Endodermal cell (in vitro differentiated cells): ENCODE measurements around the gene NTN4. TPM values are rescaled to one million over a fixed set of nuclear protein-coding genes. Genes with fewer than 3 reads are reported as not detected.

Source experiments
- DNase-seq: peaks from one replicate; pipeline ENCODE4 v3.0.0-alpha.2; 2017
- H3K27ac ChIP-seq: 2 replicates; pipeline ENCODE4 v1.5.1; 2013; ENCODE audit warnings: mild to moderate bottlenecking, low read depth, low read length, moderate library complexity
- H3K27me3 ChIP-seq: 2 replicates; pipeline ENCODE4 v1.6.1; 2013; ENCODE audit warnings: mild to moderate bottlenecking, low read length, moderate library complexity; ENCODE audit not compliant: insufficient read depth, control insufficient read depth, poor library complexity, severe bottlenecking
- H3K36me3 ChIP-seq: 2 replicates; pipeline ENCODE4 v1.7.0; 2013; ENCODE audit warnings: mild to moderate bottlenecking, low read length, moderate library complexity; ENCODE audit not compliant: control insufficient read depth, insufficient read depth
- H3K4me1 ChIP-seq: one replicate; pipeline ENCODE4 v1.7.0; 2013; ENCODE audit warnings: low read length; ENCODE audit not compliant: control insufficient read depth, insufficient read depth
- H3K4me3 ChIP-seq: 2 replicates; pipeline ENCODE4 v1.5.1; 2013; ENCODE audit warnings: mild to moderate bottlenecking, low read length, moderate library complexity
- H3K9ac ChIP-seq: 2 replicates; pipeline ENCODE4 v1.6.1; 2013; ENCODE audit warnings: mild to moderate bottlenecking, low read length, moderate library complexity; ENCODE audit not compliant: poor library complexity, severe bottlenecking; ENCODE audit errors: extremely low read depth
- H3K9me3 ChIP-seq: 2 replicates; pipeline ENCODE4 v1.6.1; 2013; ENCODE audit warnings: mild to moderate bottlenecking, low read length, moderate library complexity; ENCODE audit not compliant: control insufficient read depth
- H3K27ac Mint-ChIP-seq: 2 replicates; pipeline ENCODE4 v1.8.0; 2020; ENCODE audit warnings: mixed read lengths
- H3K27me3 Mint-ChIP-seq: 2 replicates; pipeline ENCODE4 v1.8.0; 2021; ENCODE audit warnings: mild to moderate bottlenecking, mixed read lengths; ENCODE audit not compliant: insufficient read depth
- H3K36me3 Mint-ChIP-seq: 2 replicates; pipeline ENCODE4 v1.8.0; 2020; ENCODE audit warnings: low read depth, mixed read lengths
- H3K4me1 Mint-ChIP-seq: 2 replicates; pipeline ENCODE4 v1.8.0; 2020; ENCODE audit warnings: mixed read lengths
- H3K4me3 Mint-ChIP-seq: 2 replicates; pipeline ENCODE4 v1.8.0; 2020; ENCODE audit warnings: mild to moderate bottlenecking, moderate library complexity, mixed read lengths
- H3K9me3 Mint-ChIP-seq: 2 replicates; pipeline ENCODE4 v1.8.0; 2020; ENCODE audit warnings: mild to moderate bottlenecking, mixed read lengths
- CTCF ChIP-seq: fragments of 200-600 bp; sonication (generic); conservative IDR thresholded peaks from 2 replicates; pipeline ENCODE4 v1.5.0; 2021; ENCODE audit warnings: antibody characterized with exemption, mild to moderate bottlenecking
- WGBS, 2 experiments: methylation state at CpG; one replicate each; pipeline versions ENCODE4 v1.1.5 to v1.1.7; 2013; ENCODE audit warnings: missing lambda C conversion rate in 2 of 2, mixed read lengths in 1 of 2; ENCODE audit not compliant: insufficient coverage in 1 of 2, insufficient read length in 1 of 2; 5-methylcytosine and 5-hydroxymethylcytosine counted together
- total RNA-seq, 2 donors: library from RNA; stranded (reverse); fragmentation: NEBNext Ultra II Directional in 1 of 2; extraction: Animal tissue kit (Norgen Biotek cat#: 25700) in 1 of 2; gene quantifications; 2 replicates in 1 of 2; 3 replicates in 1 of 2; pipeline ENCODE4 v1.2.1, GENCODE V29; 2021

Gene NTN4
- total RNA-seq, 2 donors from 2014 or later, result 57.4 to 58.2 TPM

- no peak overlapping the region for H3K9ac ChIP-seq
- 49 to 73% methylated on average over 3 to 9 of the region's 9 CpGs for WGBS, 2 experiments
- no peaks in the 10 kb centered on the region for H3K27me3 ChIP-seq
- H3K4me3 Mint-ChIP-seq, result no peak overlapping the region
- peaks cover 78% of the 10 kb centered on the region for H3K36me3 ChIP-seq
- peaks cover 47% of the 10 kb centered on the region for H3K27me3 Mint-ChIP-seq
- H3K9me3 Mint-ChIP-seq, result no peaks in the 10 kb centered on the region
- H3K4me3 ChIP-seq, result no peak overlapping the region
- H3K36me3 Mint-ChIP-seq, result peaks cover 60% of the 10 kb centered on the region
- no peak overlapping the region for H3K27ac Mint-ChIP-seq
- peaks cover 9% of the 10 kb centered on the region for H3K4me1 Mint-ChIP-seq
- no peak for TF ChIP-seq CTCF
- no peak overlapping the region for H3K27ac ChIP-seq
- H3K4me1 ChIP-seq, result no peaks in the 10 kb centered on the region
- no peaks in the 10 kb centered on the region for H3K9me3 ChIP-seq
- DNase-seq, result peak; percentile 67
Observed at GRCh38 chr12:95694136-95694535, 96.4 kb downstream of the NTN4 start.

DNA sequence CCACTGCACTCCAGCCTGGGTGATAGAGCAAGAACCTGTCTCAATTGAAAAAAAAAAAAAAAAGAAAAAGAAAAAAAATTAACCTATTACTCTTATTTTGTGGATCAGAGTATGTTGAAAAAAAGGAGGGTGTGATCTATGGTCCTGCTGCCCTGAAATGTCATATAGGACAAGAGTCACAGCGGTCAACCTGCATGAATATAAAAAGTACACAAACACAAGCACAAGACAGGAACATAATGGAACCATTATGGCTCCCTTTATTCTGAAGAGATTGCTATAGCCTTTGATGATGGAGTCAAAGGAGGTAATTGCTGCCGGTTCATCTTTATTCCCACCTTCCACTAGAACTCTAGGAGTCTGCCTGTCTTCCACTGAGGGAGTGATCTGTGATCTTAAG, 96.9 kb downstream of the NTN4 start:
- H3K27ac Mint-ChIP-seq, result no peak overlapping the region
- no peaks in the 10 kb centered on the region for H3K9me3 ChIP-seq

DNA sequence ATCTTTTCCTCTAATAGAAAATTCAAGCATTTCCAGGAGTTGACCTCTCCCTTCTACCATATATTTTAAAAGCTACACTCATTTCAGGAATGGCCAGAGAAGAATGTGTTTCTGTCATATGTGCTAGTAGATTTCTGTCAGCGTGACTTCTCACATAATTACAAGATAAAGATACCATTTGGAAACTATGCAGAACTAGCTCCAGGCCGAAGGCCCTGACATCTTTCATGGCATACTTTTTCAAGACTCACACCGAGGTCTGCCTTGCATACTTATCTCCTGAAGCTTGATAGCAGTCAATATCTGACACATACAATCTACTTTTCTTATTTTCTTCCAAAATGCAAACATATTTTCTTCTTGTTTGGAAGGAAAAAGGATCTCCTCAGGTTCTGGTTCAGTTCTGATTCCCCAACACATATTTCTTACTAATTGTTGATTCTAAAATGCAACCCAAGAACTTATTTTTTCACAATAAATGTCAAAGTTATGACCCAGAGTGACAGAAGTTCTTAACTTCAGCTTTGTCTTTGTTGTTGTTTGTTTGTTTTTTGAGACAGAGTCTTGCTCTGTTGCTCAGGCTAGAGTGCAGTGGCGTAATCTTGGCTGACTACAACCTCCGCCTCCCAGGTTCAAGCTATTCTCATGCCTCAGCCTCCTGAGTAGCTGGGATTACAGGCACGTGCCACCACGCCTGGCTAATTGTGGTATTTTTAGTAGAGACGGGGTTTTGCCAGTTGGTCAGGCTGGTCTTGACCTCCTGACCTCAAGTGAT, 99.5 kb downstream of the NTN4 start:
- Histone ChIP-seq H3K27ac (no peak overlapping the region), H3K4me3 (no peak overlapping the region), H3K27me3 (no peaks in the 10 kb centered on the region), H3K9me3 (no peaks in the 10 kb centered on the region), H3K4me1 (no peaks in the 10 kb centered on the region), H3K36me3 (peaks cover 76% of the 10 kb centered on the region), H3K9ac (no peak overlapping the region)
- DNase-seq, result no peak
- no peak overlapping the region for H3K4me3 Mint-ChIP-seq
- H3K27me3 Mint-ChIP-seq, result peaks cover 54% of the 10 kb centered on the region
- peaks cover 44% of the 10 kb centered on the region for H3K36me3 Mint-ChIP-seq
- H3K4me1 Mint-ChIP-seq, result peaks cover 9% of the 10 kb centered on the region
- TF ChIP-seq CTCF, result no peak
- WGBS, 2 experiments, result 89 to 93% methylated on average over 5 to 8 of the region's 8 CpGs
- peak overlapping the region; percentile 20 for H3K27ac Mint-ChIP-seq
- H3K9me3 Mint-ChIP-seq, result no peaks in the 10 kb centered on the region

More for the DNA sequence above, 96.9 kb downstream of the NTN4 start:
- Histone ChIP-seq H3K27me3 (no peaks in the 10 kb centered on the region), H3K36me3 (peaks cover 78% of the 10 kb centered on the region), H3K4me3 (no peak overlapping the region), H3K27ac (no peak overlapping the region), H3K4me1 (no peaks in the 10 kb centered on the region), H3K9ac (no peak overlapping the region)
- TF ChIP-seq CTCF, result no peak
- 50 to 92% methylated on average over 1 to 2 of the region's 2 CpGs for WGBS, 2 experiments
- peaks cover 47% of the 10 kb centered on the region for H3K27me3 Mint-ChIP-seq
- peaks cover 57% of the 10 kb centered on the region for H3K36me3 Mint-ChIP-seq
- H3K4me3 Mint-ChIP-seq, result no peak overlapping the region
- peaks cover 9% of the 10 kb centered on the region for H3K4me1 Mint-ChIP-seq
- DNase-seq, result no peak
- no peaks in the 10 kb centered on the region for H3K9me3 Mint-ChIP-seq
